Activated CD8-positive, alpha-beta memory T cell treated with anti-CD3 and anti-CD28 coated beads for 1 hour (primary cell): ENCODE measurements around the gene SCAF8.

Experiments used
- DNase-seq, 2 donors: peaks; one replicate each; pipeline ENCODE4 v3.0.0-alpha.2; 2020; ENCODE audit warnings: low read depth in 1 of 2; ENCODE audit errors: extremely low read depth in 1 of 2

SCAF8 gene

DNA sequence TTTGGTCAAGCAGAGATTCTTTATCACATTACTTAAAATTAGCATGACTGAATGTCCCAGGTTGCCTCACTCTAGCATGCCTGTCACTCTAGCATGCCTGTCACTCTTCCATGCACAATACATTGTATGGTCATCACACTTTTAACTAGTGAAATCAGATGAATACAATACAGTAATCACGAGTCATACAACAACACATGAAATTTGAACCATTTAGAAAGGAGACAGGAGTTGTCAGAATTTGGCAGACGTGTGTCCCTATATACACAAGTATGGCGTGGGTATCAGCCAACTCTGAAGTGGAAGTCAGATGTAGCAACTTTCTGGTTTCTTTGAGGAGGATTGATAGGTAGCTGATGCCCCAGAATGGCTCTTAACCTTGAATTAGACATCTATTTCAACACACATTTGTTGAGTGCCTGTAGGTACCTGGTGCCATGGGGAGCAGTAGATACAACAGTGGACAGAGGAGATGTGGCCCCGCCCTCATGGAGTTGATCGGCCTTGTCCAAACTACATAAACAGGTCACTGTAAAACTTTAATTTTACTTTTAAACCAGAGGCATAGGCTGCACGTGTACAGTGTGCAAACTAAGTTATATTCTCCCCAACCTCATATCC lies 145.8 kb downstream of the SCAF8 start:
- DNase-seq, result no peak

DNA sequence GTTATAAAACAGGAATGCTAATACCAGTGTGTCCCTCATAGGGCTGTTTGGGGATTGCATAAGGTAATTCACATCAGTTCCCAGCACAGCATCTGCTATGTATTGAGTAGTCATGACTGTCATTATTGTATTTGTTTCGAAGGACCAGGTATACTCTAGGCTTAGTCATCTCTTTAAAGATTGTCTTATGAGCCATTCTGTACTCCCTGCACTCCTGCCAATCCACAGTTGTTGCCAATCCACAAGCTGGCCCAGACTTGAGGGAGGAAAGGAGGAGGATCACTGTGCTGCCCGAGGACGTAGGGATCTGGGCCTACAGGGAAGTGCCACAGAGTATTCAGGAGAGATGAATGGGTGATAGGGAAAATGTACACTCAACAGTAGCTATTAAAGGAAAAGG lies 148.9 kb downstream of the SCAF8 start:
- DNase-seq, result no peak
